ENCODE results near the gene FAM89A. TPM values are rescaled to one million over a fixed set of nuclear protein-coding genes. Genes with fewer than 3 reads are reported as not detected.
A peak's percentile ranks its signal among the peaks of the same experiment; 100 is the strongest.

The FAM89A gene
- total and polyA plus RNA-seq, 9 of the 15 experiments (the other 6 are each of a cell fraction or from before 2014, with no cell fraction given), result 8.7 to 66.2 (median 43.3) TPM

GRCh38 chr1:231065510-231066241, 25.6 kb upstream of the FAM89A start (continued):
- TF ChIP-seq MBD1 (CRISPR knock-in tag; IDR thresholded peaks at IDR 0.05) (no peak), MITF (IDR thresholded peaks at IDR 0.05) (no peak), MEIS2 (IDR thresholded peaks at IDR 0.05; ENCODE audit: partially characterized antibody) (peak; percentile 62), CXXC5 (CRISPR knock-in tag; IDR thresholded peaks at IDR 0.05) (peak; percentile 81), BHLHE40 (IDR thresholded peaks at IDR 0.05; ENCODE audit: low read length) (no peak), ZNF583 (CRISPR knock-in tag; IDR thresholded peaks at IDR 0.05) (peak; percentile 48; the same call in 1 of the 2 replicates), GMEB1 (CRISPR knock-in tag; IDR thresholded peaks at IDR 0.05) (no peak), CBX3 (IDR thresholded peaks at IDR 0.05; ENCODE audit: borderline replicate concordance in 1 of 2, low read length in 2 of 2) (no peak), SAFB (IDR thresholded peaks at IDR 0.05; ENCODE audit: borderline replicate concordance, low read depth, low read length) (no peak), U2AF1 (optimal IDR thresholded peaks at IDR 0.05; ENCODE audit: low read depth, low read length) (no peak), BRF2 (IDR thresholded peaks at IDR 0.05; ENCODE audit: borderline replicate concordance, insufficient read depth, insufficient read length) (no peak), FOXO4 (CRISPR knock-in tag; IDR thresholded peaks at IDR 0.05) (no peak), E2F4 (CRISPR knock-in tag; IDR thresholded peaks at IDR 0.05; ENCODE audit: low read depth) (no peak), TRIM25 (IDR thresholded peaks at IDR 0.05; ENCODE audit: borderline replicate concordance) (no peak), SMARCE1 (IDR thresholded peaks at IDR 0.05) (0 out of 2 replicates have a peak, but pooled peaks have one; percentile 65), NBN (IDR thresholded peaks at IDR 0.05; ENCODE audit: low read depth) (peak; percentile 73; the same call in 1 of the 2 replicates)

Measured in K562 (cell line).